ENCODE results near the gene MS4A14. TPM values are rescaled to one million over a fixed set of nuclear protein-coding genes. Genes with fewer than 3 reads are reported as not detected.
"Not testable (repeated sequence)": the region's sequence is repeated elsewhere in the genome, so short reads cannot be mapped to it uniquely, and the experiment has no call there.

Gene MS4A14
- total and polyA plus RNA-seq, 3 donors from 2014 or later: 32.7 to 154 (median 127) TPM

GRCh38 chr11:60357771-60358170, 38.5 kb upstream of the MS4A14 start:
- 46 to 56% methylated on average over 2 of the region's 2 CpGs for WGBS, 2 donors
- no peaks in the 10 kb centered on the region for H3K4me1 ChIP-seq

DNA sequence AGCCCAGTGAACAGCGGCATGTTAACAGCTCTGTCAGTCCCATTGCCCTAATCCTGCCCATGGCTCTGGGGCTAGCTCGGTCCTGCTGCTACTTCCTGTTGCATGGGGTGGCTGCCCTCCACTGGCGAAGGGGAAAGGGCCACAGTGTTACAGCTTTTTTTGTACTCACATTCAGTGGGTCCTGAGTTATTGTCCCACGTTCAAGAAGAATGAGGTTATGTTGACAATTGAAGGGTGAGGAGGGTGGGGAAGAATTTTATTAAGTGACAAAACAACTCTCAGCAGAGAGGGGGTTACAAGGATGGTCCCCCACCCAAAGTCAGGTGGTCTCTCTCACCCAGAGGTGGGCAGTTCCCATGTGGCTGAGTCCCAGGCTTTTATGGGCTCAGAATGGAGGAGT, 35.6 kb upstream of the MS4A14 start:
- TF ChIP-seq POLR2A (IDR thresholded peaks at IDR 0.05) (no peak), CTCF (IDR thresholded peaks at IDR 0.05) (no peak)
- DNase-seq: no peak
- H3K4me3 ChIP-seq: no peak overlapping the region
- intact Hi-C loops (cut with DNase I; ENCODE audit: low total_unique reads): no loop called here
- no peaks in the 10 kb centered on the region for H3K4me1 ChIP-seq
- WGBS, 2 donors: 75 to 84% methylated on average over 4 of the region's 4 CpGs
- no peaks in the 10 kb centered on the region for H3K36me3 ChIP-seq (ENCODE audit: low read depth, missing control alignments)
- H3K9me3 ChIP-seq: no peaks in the 10 kb centered on the region
- H3K27ac ChIP-seq: no peak overlapping the region
- H3K27me3 ChIP-seq: no peaks in the 10 kb centered on the region

More at GRCh38 chr11:60357771-60358170, 38.5 kb upstream of the MS4A14 start:
- TF ChIP-seq POLR2A (IDR thresholded peaks at IDR 0.05): no peak
- TF ChIP-seq CTCF (IDR thresholded peaks at IDR 0.05): no peak
- no peak overlapping the region for H3K27ac ChIP-seq
- no peaks in the 10 kb centered on the region for H3K9me3 ChIP-seq
- H3K27me3 ChIP-seq: no peaks in the 10 kb centered on the region
- no peak for DNase-seq
- intact Hi-C loops (cut with DNase I; ENCODE audit: low total_unique reads): no loop called here
- H3K36me3 ChIP-seq (ENCODE audit: low read depth, missing control alignments): no peaks in the 10 kb centered on the region
- no peak overlapping the region for H3K4me3 ChIP-seq

GRCh38 chr11:60362241-60362640, 34.0 kb upstream of the MS4A14 start:
- Histone ChIP-seq H3K36me3 (ENCODE audit: low read depth, missing control alignments) (no peaks in the 10 kb centered on the region), H3K27ac (no peak overlapping the region), H3K9me3 (no peaks in the 10 kb centered on the region), H3K27me3 (no peaks in the 10 kb centered on the region), H3K4me3 (no peak overlapping the region), H3K4me1 (no peaks in the 10 kb centered on the region)
- TF ChIP-seq POLR2A (IDR thresholded peaks at IDR 0.05) (no peak), CTCF (IDR thresholded peaks at IDR 0.05) (no peak)
- 44 to 61% methylated on average over 1 of the region's 1 CpG for WGBS, 2 donors
- no peak for DNase-seq
- intact Hi-C loops (cut with DNase I; ENCODE audit: low total_unique reads): no loop called here

- Histone ChIP-seq H3K27ac (no peak overlapping the region), H3K4me3 (no peak overlapping the region), H3K4me1 (no peaks in the 10 kb centered on the region), H3K36me3 (ENCODE audit: low read depth, missing control alignments) (no peaks in the 10 kb centered on the region), H3K9me3 (no peaks in the 10 kb centered on the region), H3K27me3 (no peaks in the 10 kb centered on the region)
- 40 to 62% methylated on average over 7 of the region's 7 CpGs for WGBS, 2 donors
- no peak for TF ChIP-seq POLR2A (IDR thresholded peaks at IDR 0.05)
- TF ChIP-seq CTCF (IDR thresholded peaks at IDR 0.05): peak; percentile 53 to 68 (median 63)
- intact Hi-C loops (cut with DNase I; ENCODE audit: low total_unique reads): no loop called here
- peak; percentile 75 for DNase-seq
Observed at GRCh38 chr11:60363542-60364470, 32.5 kb upstream of the MS4A14 start.

DNA sequence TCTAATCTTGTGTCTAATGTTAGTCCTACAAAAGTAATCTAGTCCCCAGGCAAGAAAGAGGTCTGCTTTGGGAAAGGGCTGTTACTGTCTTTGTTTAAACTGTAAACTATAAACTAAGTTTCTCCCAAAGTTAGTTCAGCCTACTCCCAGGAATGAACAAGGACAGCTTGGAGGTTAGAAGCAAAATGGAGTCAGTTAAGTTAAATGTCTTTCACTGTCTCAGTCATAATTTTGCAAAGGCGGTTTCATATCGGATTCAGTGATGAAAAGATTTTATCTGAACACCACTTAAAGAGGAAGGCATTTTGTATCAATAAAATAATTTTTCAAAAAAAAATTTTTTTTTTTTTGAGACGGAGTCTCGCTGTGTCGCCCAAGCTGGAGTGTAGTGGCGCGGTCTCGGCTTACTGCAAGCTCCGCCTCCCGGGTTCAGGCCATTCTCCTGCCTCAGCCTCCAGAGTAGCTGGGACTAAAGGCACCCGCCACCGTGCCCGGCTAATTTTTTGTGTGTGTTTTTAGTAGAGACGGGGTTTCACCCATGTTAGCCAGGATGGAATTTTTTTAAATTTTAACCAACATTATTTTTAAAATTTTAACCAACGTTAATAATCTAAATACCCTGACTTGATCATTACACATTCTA, 29.9 kb upstream of the MS4A14 start:
- WGBS, 2 donors: 79 to 83% methylated on average over 15 of the region's 15 CpGs
- H3K4me1 ChIP-seq; H3K4me3 ChIP-seq; DNase-seq; intact Hi-C loops (cut with DNase I; ENCODE audit: low total_unique reads); H3K27me3 ChIP-seq; H3K36me3 ChIP-seq (ENCODE audit: low read depth, missing control alignments); H3K27ac ChIP-seq; H3K9me3 ChIP-seq: not testable (repeated sequence)

All from testis (tissue), 3 donors.